SW480 (cell line): Measurements from ENCODE around the gene USH1G.
"Not testable (repeated sequence)": the region's sequence is repeated elsewhere in the genome, so short reads cannot be mapped to it uniquely, and the experiment has no call there.

Experiments used
- DNase-seq: peaks from one replicate; pipeline ENCODE4 v3.0.0-alpha.2; 2016; ENCODE audit warnings: low spot score

USH1G gene

GRCh38 chr17:74874615-74875037 lies 48.4 kb downstream of the USH1G start:
- no peak for DNase-seq

GRCh38 chr17:74873874-74874614 lies 49.0 kb downstream of the USH1G start:
- peak; percentile 46 for DNase-seq

- peak; percentile 100 for DNase-seq
Observed at GRCh38 chr17:74873037-74873873, 49.8 kb downstream of the USH1G start.

- DNase-seq, result peak; percentile 25
Observed at GRCh38 chr17:74872313-74873036, 50.6 kb downstream of the USH1G start, which contains the start of gene FDXR. Gene FDXR (minus strand): TSS chr17:74872994. CDS start chr17:74872944, 50 bp downstream.

GRCh38 chr17:74871356-74872076 lies 51.5 kb downstream of the USH1G start:
- no peak for DNase-seq

GRCh38 chr17:74870512-74870911 lies 52.5 kb downstream of the USH1G start:
- no peak for DNase-seq

- not testable (repeated sequence) for DNase-seq
Observed at GRCh38 chr17:74870028-74870427, 53.0 kb downstream of the USH1G start.

GRCh38 chr17:74868908-74869255 lies 54.2 kb downstream of the USH1G start:
- no peak for DNase-seq

- DNase-seq, result no peak
Observed at GRCh38 chr17:74868251-74868907, 54.7 kb downstream of the USH1G start.

- DNase-seq, result no peak
Observed at GRCh38 chr17:74866198-74866835, 56.7 kb downstream of the USH1G start.
